Osteoblast (primary cell): Measurements from ENCODE around the gene PCP4. TPM values are rescaled to one million over a fixed set of nuclear protein-coding genes. Genes with fewer than 3 reads are reported as not detected.

Experiments
- DNase-seq: peaks from one replicate; pipeline ENCODE4 v3.0.0; 2011; ENCODE audit warnings: low spot score, mixed read lengths; ENCODE audit not compliant: insufficient read length; ENCODE audit errors: missing footprints
- H2AFZ ChIP-seq: 2 replicates; pipeline ENCODE4 v1.6.0; 2011; ENCODE audit warnings: mild to moderate bottlenecking, low read length
- H3K27ac ChIP-seq: 2 replicates; pipeline ENCODE4 v1.5.1; 2011; ENCODE audit warnings: mild to moderate bottlenecking, low read depth, low read length, moderate library complexity
- H3K27me3 ChIP-seq: 2 replicates; pipeline ENCODE4 v1.6.0; 2012; ENCODE audit warnings: mild to moderate bottlenecking, control low read depth, inconsistent platforms, low read length, moderate library complexity; ENCODE audit not compliant: insufficient read depth
- H3K36me3 ChIP-seq: 2 replicates; pipeline ENCODE4 v1.5.1; 2011; ENCODE audit warnings: mild to moderate bottlenecking, low read length, control low read depth, moderate library complexity; ENCODE audit not compliant: insufficient read depth
- H3K4me1 ChIP-seq: 2 replicates; pipeline ENCODE4 v1.5.1; 2011; ENCODE audit warnings: mild to moderate bottlenecking, low read length, control low read depth, moderate library complexity; ENCODE audit not compliant: insufficient read depth
- H3K4me2 ChIP-seq: 2 replicates; pipeline ENCODE4 v1.6.0; 2011; ENCODE audit warnings: mild to moderate bottlenecking, low read length; ENCODE audit not compliant: insufficient read depth
- H3K4me3 ChIP-seq: fragments of 200-600 bp; sonication (generic); 3 replicates; pipeline ENCODE4 v1.5.1; 2012; ENCODE audit warnings: mild to moderate bottlenecking, low read length, inconsistent platforms; ENCODE audit not compliant: insufficient read depth
- H3K79me2 ChIP-seq: 2 replicates; pipeline ENCODE4 v1.6.0; 2012; ENCODE audit warnings: mild to moderate bottlenecking, low read length, control low read depth, inconsistent platforms; ENCODE audit not compliant: insufficient read depth
- H3K9me3 ChIP-seq: 2 replicates; pipeline ENCODE4 v1.5.1; 2011; ENCODE audit warnings: low read depth, low read length, control low read depth
- H4K20me1 ChIP-seq: 2 replicates; pipeline ENCODE4 v1.6.0; 2012; ENCODE audit warnings: mild to moderate bottlenecking, low read length, control low read depth; ENCODE audit not compliant: insufficient read depth
- CTCF ChIP-seq: IDR thresholded peaks from 2 replicates; pipeline ENCODE4 v1.5.1; 2011; ENCODE audit warnings: mild to moderate bottlenecking, low read depth, low read length, moderate library complexity; ENCODE audit errors: extremely low read depth
- total RNA-seq: library from RNA; depleted of rRNA; stranded (reverse); fragments of >200 nt; gene quantifications from 2 replicates; pipeline ENCODE4 v1.2.3, GENCODE V29; 2012

PCP4 gene
- total RNA-seq, 1 donor, result not detected

GRCh38 chr21:39852021-39852721, 15.1 kb upstream of the PCP4 start:
- no peaks in the 10 kb centered on the region for H3K79me2 ChIP-seq
- DNase-seq, result no peak
- no peak for TF ChIP-seq CTCF

GRCh38 chr21:39852726-39853500, 14.3 kb upstream of the PCP4 start:
- Histone ChIP-seq H4K20me1 (no peaks in the 10 kb centered on the region), H3K27me3 (no peaks in the 10 kb centered on the region), H3K79me2 (no peaks in the 10 kb centered on the region), H3K4me2 (no peak overlapping the region), H2AFZ (no peak overlapping the region), H3K36me3 (no peaks in the 10 kb centered on the region), H3K9me3 (no peaks in the 10 kb centered on the region), H3K27ac (no peak overlapping the region), H3K4me1 (no peaks in the 10 kb centered on the region), H3K4me3 (no peak overlapping the region)
- TF ChIP-seq CTCF, result no peak
- peak; percentile 35 for DNase-seq

More at GRCh38 chr21:39852021-39852721, 15.1 kb upstream of the PCP4 start:
- H4K20me1 ChIP-seq, result no peaks in the 10 kb centered on the region
- no peaks in the 10 kb centered on the region for H3K36me3 ChIP-seq
- no peaks in the 10 kb centered on the region for H3K4me1 ChIP-seq
- H2AFZ ChIP-seq, result no peak overlapping the region
- H3K27ac ChIP-seq, result no peak overlapping the region
- no peak overlapping the region for H3K4me2 ChIP-seq
- H3K27me3 ChIP-seq, result no peaks in the 10 kb centered on the region
- H3K4me3 ChIP-seq, result no peak overlapping the region
- no peaks in the 10 kb centered on the region for H3K9me3 ChIP-seq

- no peak for TF ChIP-seq CTCF
- Histone ChIP-seq H3K9me3 (no peaks in the 10 kb centered on the region), H3K4me2 (no peak overlapping the region), H3K36me3 (no peaks in the 10 kb centered on the region), H3K4me1 (no peaks in the 10 kb centered on the region), H3K4me3 (no peak overlapping the region), H3K27ac (no peak overlapping the region), H2AFZ (no peak overlapping the region), H4K20me1 (no peaks in the 10 kb centered on the region), H3K79me2 (no peaks in the 10 kb centered on the region), H3K27me3 (no peaks in the 10 kb centered on the region)
- no peak for DNase-seq
These were observed 12.7 kb upstream of the PCP4 start for GRCh38 chr21:39854572-39854971.

- DNase-seq, result no peak
- no peak for TF ChIP-seq CTCF
- no peaks in the 10 kb centered on the region for H3K79me2 ChIP-seq
- no peaks in the 10 kb centered on the region for H3K4me1 ChIP-seq
- no peaks in the 10 kb centered on the region for H3K27me3 ChIP-seq
- no peak overlapping the region for H3K4me2 ChIP-seq
- H4K20me1 ChIP-seq, result no peaks in the 10 kb centered on the region
- H3K36me3 ChIP-seq, result no peaks in the 10 kb centered on the region
- no peak overlapping the region for H3K27ac ChIP-seq
- no peak overlapping the region for H2AFZ ChIP-seq
- no peak overlapping the region for H3K4me3 ChIP-seq
- H3K9me3 ChIP-seq, result no peaks in the 10 kb centered on the region
These were observed 11.6 kb upstream of the PCP4 start for GRCh38 chr21:39855595-39855994.
